ENCODE results near the gene AP1S1. TPM values are rescaled to one million over a fixed set of nuclear protein-coding genes. Genes with fewer than 3 reads are reported as not detected.

AP1S1 gene
- total and polyA plus RNA-seq, 9 of the 15 experiments (the other 6 are each of a cell fraction or from before 2014, with no cell fraction given), result 4.4 to 149 (median 89.4) TPM

- TF ChIP-seq, protein P1, sequence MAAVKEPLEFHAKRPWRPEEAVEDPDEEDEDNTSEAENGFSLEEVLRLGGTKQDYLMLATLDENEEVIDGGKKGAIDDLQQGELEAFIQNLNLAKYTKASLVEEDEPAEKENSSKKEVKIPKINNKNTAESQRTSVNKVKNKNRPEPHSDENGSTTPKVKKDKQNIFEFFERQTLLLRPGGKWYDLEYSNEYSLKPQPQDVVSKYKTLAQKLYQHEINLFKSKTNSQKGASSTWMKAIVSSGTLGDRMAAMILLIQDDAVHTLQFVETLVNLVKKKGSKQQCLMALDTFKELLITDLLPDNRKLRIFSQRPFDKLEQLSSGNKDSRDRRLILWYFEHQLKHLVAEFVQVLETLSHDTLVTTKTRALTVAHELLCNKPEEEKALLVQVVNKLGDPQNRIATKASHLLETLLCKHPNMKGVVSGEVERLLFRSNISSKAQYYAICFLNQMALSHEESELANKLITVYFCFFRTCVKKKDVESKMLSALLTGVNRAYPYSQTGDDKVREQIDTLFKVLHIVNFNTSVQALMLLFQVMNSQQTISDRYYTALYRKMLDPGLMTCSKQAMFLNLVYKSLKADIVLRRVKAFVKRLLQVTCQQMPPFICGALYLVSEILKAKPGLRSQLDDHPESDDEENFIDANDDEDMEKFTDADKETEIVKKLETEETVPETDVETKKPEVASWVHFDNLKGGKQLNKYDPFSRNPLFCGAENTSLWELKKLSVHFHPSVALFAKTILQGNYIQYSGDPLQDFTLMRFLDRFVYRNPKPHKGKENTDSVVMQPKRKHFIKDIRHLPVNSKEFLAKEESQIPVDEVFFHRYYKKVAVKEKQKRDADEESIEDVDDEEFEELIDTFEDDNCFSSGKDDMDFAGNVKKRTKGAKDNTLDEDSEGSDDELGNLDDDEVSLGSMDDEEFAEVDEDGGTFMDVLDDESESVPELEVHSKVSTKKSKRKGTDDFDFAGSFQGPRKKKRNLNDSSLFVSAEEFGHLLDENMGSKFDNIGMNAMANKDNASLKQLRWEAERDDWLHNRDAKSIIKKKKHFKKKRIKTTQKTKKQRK (IDR thresholded peaks at IDR 0.05; ENCODE audit: borderline replicate concordance, low read depth, low read length), result no peak
- no peak; the same call in 1 of the 2 replicates for TF ChIP-seq CBFA2T2 (conservative IDR thresholded peaks at IDR 0.05)
- 0 out of 2 replicates have a peak, but pooled peaks have one; percentile 22 for TF ChIP-seq CBX1 (IDR thresholded peaks at IDR 0.05; ENCODE audit: low read depth)
- TF ChIP-seq ZNF609 (CRISPR knock-in tag; IDR thresholded peaks at IDR 0.05; ENCODE audit: borderline replicate concordance), result no peak
- no peak for TF ChIP-seq PURB (CRISPR knock-in tag; IDR thresholded peaks at IDR 0.05; ENCODE audit: low read depth)
- peak; percentile 31; the same call in 1 of the 2 replicates for TF ChIP-seq CXXC5 (CRISPR knock-in tag; IDR thresholded peaks at IDR 0.05)
- TF ChIP-seq ZNF830 (CRISPR knock-in tag; IDR thresholded peaks at IDR 0.05), result peak; percentile 39; the same call in 1 of the 2 replicates
These were observed 27.4 kb upstream of the AP1S1 start, which contains the start of gene SERPINE1 (continued) for GRCh38 chr7:101126651-101127459.
